PC-9 (cell line): ENCODE data around the gene GALNT2. TPM values are rescaled to one million over a fixed set of nuclear protein-coding genes. Genes with fewer than 3 reads are reported as not detected.
A peak's percentile ranks its signal among the peaks of the same experiment; 100 is the strongest.

Experiments used
- BruUV-seq: library from RNA; stranded (reverse); fragments of 400-500 nt; replicated peaks from 2 replicates; lab custom pipeline; 2021; lab: Mats Ljungman, UMichigan
- CTCF ChIA-PET: fragments of 300-600 bp; sonication (Branson Sonifier 250); formaldehyde crosslinking; loops from one replicate; lab custom pipeline; 2022; ENCODE audit warnings: antibody characterized with exemption; lab: Charles Lee
- POLR2A ChIA-PET: fragments of 300-600 bp; sonication (Branson Sonifier 250); formaldehyde crosslinking; loops from one replicate; lab custom pipeline; 2022; ENCODE audit warnings: antibody characterized with exemption; ENCODE audit not compliant: unreplicated experiment; lab: Charles Lee
- DNase-seq, 2 experiments: peaks; one replicate each; pipeline versions ENCODE4 v3.0.0 to v3.0.0-alpha.2; 2015 to 2022; ENCODE audit warnings: mixed read lengths in 1 of 2
- H2AFZ ChIP-seq: fragments of 200-600 bp; sonication (generic); 2 replicates; pipeline ENCODE4 v1.8.1; 2017; ENCODE audit warnings: antibody characterized with exemption
- H3F3A ChIP-seq: fragments of 200-600 bp; sonication (generic); 2 replicates; pipeline ENCODE4 v1.8.1; 2017; ENCODE audit warnings: antibody characterized with exemption, mild to moderate bottlenecking, low read depth; ENCODE audit not compliant: insufficient read depth
- H3K27ac ChIP-seq: fragments of 200-600 bp; sonication (generic); 2 replicates; pipeline ENCODE4 v1.6.1; 2016; ENCODE audit warnings: mixed run types
- H3K27me3 ChIP-seq: fragments of 200-600 bp; sonication (generic); 2 replicates; pipeline ENCODE4 v1.6.1; 2016; ENCODE audit warnings: low read depth, mixed run types; ENCODE audit not compliant: insufficient read depth
- H3K36me3 ChIP-seq: fragments of 200-600 bp; sonication (generic); 2 replicates; pipeline ENCODE4 v1.6.1; 2016; ENCODE audit warnings: low read depth, mixed run types
- H3K4me1 ChIP-seq: fragments of 200-600 bp; sonication (generic); replicated peaks from 2 replicates; pipeline ENCODE4 v1.6.1; 2016; ENCODE audit warnings: mixed run types; ENCODE audit not compliant: insufficient read depth
- H3K4me2 ChIP-seq: fragments of 200-600 bp; sonication (generic); 2 replicates; pipeline ENCODE4 v1.6.1; 2017; ENCODE audit warnings: mixed run types
- H3K4me3 ChIP-seq: fragments of 200-600 bp; sonication (generic); 2 replicates; pipeline ENCODE4 v1.6.1; 2016; ENCODE audit warnings: mixed run types
- H3K79me2 ChIP-seq: fragments of 200-600 bp; sonication (generic); 2 replicates; pipeline ENCODE4 v1.6.1; 2017; ENCODE audit warnings: low read depth, mixed run types
- H3K9me2 ChIP-seq: fragments of 200-600 bp; sonication (generic); 2 replicates; pipeline ENCODE4 v1.8.1; 2017; ENCODE audit warnings: mild to moderate bottlenecking; ENCODE audit not compliant: insufficient read depth
- H3K9me3 ChIP-seq: fragments of 200-600 bp; sonication (generic); 2 replicates; pipeline ENCODE4 v1.8.1; 2016; ENCODE audit warnings: low read depth; ENCODE audit not compliant: insufficient read depth
- H4K20me1 ChIP-seq: fragments of 200-600 bp; sonication (generic); 2 replicates; pipeline ENCODE4 v1.8.1; 2017; ENCODE audit not compliant: insufficient read depth
- CTCF ChIP-seq: fragments of 200-600 bp; sonication (generic); conservative IDR thresholded peaks from 2 replicates; pipeline ENCODE4 v1.6.1; 2017; ENCODE audit warnings: mixed run types, antibody characterized with exemption, mild to moderate bottlenecking, moderate library complexity
- EZH2 ChIP-seq: fragments of 200-600 bp; sonication (generic); IDR thresholded peaks from 2 replicates; pipeline ENCODE4 v1.8.0; 2017; ENCODE audit warnings: antibody characterized with exemption, low read depth
- intact Hi-C: fragments of 100-400 bp; cut with micrococcal nuclease; formaldehyde crosslinking; loops from one replicate; pipeline ENCODE4 v1.10.0; 2022; ENCODE audit not compliant: unreplicated experiment
- total RNA-seq: library from RNA; stranded (reverse); gene quantifications from 2 replicates; pipeline ENCODE4 v1.2.3, GENCODE V29; 2021

Gene GALNT2
- total RNA-seq, 1 experiment from 2014 or later = 121 TPM

- ChIA-PET POLR2A (interaction anchor here (0.6 kb wide), 1 partner anchor 15 kb away, joined by 3 read pairs; no protein-coding TSS in a partner anchor), CTCF (interaction anchor here (0.8 kb wide), 1 partner anchor 15 kb away, joined by 3 read pairs; no protein-coding TSS in a partner anchor)
- peak overlapping the region; percentile 63 for H3K4me2 ChIP-seq
- no peaks in the 10 kb centered on the region for H3K9me2 ChIP-seq
- TF ChIP-seq CTCF (no peak), EZH2 (no peak)
- H3K4me1 ChIP-seq = peaks cover 69% of the 10 kb centered on the region
- peak overlapping the region; percentile 1; the same call in 1 of the 2 replicates for H3K4me3 ChIP-seq
- BruUV-seq = no TSS peak
- no peaks in the 10 kb centered on the region for H3K9me3 ChIP-seq
- H3K79me2 ChIP-seq = peaks cover 83% of the 10 kb centered on the region
- peaks cover 35% of the 10 kb centered on the region for H3F3A ChIP-seq
- H3K36me3 ChIP-seq = no peaks in the 10 kb centered on the region
- no peaks in the 10 kb centered on the region for H4K20me1 ChIP-seq
- peak; percentile 33 to 82 for DNase-seq
- no peaks in the 10 kb centered on the region for H3K27me3 ChIP-seq
- H3K27ac ChIP-seq = peak overlapping the region; percentile 94
- intact Hi-C loops = no loop called here
- no peak overlapping the region for H2AFZ ChIP-seq
These were observed 23.2 kb downstream of the GALNT2 start for GRCh38 chr1:230090194-230090711.

GRCh38 chr1:230091473-230092231 lies 24.6 kb downstream of the GALNT2 start:
- peaks cover 55% of the 10 kb centered on the region for H3K4me1 ChIP-seq

More at GRCh38 chr1:230091473-230092231, 24.6 kb downstream of the GALNT2 start:
- intact Hi-C loops = loop anchor here (1.0 kb wide), 1 partner anchor 13 kb away; no protein-coding TSS in a partner anchor
- H3K27ac ChIP-seq = peak overlapping the region; percentile 94
- TF ChIP-seq EZH2 (no peak), CTCF (no peak)
- TSS peak; percentile 97 for BruUV-seq
- no peaks in the 10 kb centered on the region for H3K9me2 ChIP-seq
- H2AFZ ChIP-seq = peak overlapping the region; percentile 34; the same call in 1 of the 2 replicates
- DNase-seq = peak; percentile 65 to 94
- CTCF ChIA-PET = interaction anchor here (0.6 to 0.7 kb wide), 3 partner anchors 9 to 549 kb away, joined by 3 to 11 read pairs (median 7); no protein-coding TSS in a partner anchor
- H3F3A ChIP-seq = peaks cover 32% of the 10 kb centered on the region
- POLR2A ChIA-PET = interaction anchor here (0.6 kb wide), 4 partner anchors 13 to 673 kb away, joined by 3 to 12 read pairs (median 4); no protein-coding TSS in a partner anchor
- H3K27me3 ChIP-seq = no peaks in the 10 kb centered on the region
- H3K9me3 ChIP-seq = no peaks in the 10 kb centered on the region
- peak overlapping the region; percentile 63 for H3K4me2 ChIP-seq
- H3K4me3 ChIP-seq = peak overlapping the region; percentile 27; the same call in 1 of the 2 replicates
- no peaks in the 10 kb centered on the region for H4K20me1 ChIP-seq
- no peaks in the 10 kb centered on the region for H3K36me3 ChIP-seq
- peaks cover 73% of the 10 kb centered on the region for H3K79me2 ChIP-seq
